Stimulated activated CD4-positive, alpha-beta T cell treated with anti-CD3 and anti-CD28 coated beads, Interleukin-4, amount 100 ng/mL, for 48 hours (primary cell): Measurements from ENCODE around the gene INS.

ENCODE experiments used
- DNase-seq, 2 donors: peaks; one replicate each; pipeline ENCODE4 v3.0.0-alpha.2; 2020; ENCODE audit warnings: low read depth in 2 of 2

The INS gene

DNA sequence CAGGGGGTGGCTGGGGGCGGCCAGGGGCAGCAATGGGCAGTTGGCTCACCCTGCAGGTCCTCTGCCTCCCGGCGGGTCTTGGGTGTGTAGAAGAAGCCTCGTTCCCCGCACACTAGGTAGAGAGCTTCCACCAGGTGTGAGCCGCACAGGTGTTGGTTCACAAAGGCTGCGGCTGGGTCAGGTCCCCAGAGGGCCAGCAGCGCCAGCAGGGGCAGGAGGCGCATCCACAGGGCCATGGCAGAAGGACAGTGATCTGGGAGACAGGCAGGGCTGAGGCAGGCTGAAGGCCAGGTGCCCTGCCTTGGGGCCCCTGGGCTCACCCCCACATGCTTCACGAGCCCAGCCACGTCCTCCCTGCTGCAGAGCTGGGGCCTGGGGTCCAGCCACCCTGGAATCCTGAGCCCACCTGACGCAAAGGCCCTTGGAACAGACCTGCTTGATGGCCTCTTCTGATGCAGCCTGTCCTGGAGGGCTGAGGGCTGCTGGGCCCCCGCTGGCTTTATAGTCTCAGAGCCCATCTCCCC lies at the start of gene INS:
Gene INS (minus strand): TSS at position 474 of the 524 bp plus-strand sequence. CDS start 238 bp downstream, at position 236.
- DNase-seq: no peak

DNA sequence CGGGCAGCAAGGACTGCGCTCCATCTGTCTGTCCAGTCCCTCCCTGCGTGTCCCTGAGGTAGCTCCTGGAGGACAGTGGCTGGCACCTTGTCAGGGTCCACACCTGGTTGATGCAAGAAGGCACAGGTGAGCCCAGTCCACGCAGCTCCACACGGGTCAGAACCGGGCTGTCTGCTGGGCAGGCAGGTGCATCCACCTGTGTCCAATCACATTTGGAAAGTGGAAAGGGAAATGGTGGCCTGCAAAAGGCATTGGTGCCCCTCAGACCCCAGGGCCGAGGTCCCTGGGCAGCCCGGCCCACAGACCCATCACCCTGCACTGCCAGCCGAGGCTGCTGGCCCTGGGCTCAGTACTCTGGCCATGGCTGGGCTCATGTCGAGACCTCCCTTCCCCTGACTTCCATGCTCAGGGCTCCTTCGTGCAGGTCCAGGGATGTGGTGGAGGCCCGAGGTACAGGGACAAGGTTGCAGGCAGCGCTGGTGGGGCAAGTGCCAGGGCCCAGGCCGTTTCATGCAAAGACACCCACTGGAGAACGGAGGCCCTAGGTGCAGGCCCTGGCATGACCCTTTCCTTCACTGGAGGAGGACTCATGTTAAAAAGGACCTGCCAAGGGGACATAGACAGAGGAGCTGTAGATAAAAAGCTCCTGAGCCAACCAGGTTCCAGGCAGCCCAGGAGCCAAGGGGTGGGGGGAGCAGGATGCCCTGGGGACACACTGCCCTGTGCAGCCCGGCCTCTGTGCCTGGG lies 49.5 kb upstream of the INS start:
- no peak for DNase-seq

DNA sequence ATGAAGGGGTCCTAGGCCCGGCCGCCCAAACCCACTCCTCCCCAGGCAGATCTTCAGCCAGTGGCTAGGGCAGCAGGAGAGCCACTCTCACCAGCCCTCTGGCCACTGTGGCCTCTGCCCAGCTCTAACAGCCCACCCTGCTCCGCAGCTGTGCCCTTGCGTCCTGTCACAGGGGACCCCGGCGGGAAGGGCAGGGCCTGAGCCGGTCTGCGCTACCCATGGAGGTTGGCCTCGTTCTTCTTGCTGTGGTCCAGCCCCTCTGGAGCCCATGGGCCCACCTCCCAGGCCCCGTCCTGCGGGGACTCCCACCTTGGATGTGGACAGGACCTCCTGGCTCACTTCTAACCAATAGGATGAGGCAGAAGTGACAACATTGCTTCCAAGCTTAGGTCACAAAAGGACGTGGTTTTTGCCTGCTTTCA lies 48.9 kb upstream of the INS start:
- DNase-seq: no peak

DNA sequence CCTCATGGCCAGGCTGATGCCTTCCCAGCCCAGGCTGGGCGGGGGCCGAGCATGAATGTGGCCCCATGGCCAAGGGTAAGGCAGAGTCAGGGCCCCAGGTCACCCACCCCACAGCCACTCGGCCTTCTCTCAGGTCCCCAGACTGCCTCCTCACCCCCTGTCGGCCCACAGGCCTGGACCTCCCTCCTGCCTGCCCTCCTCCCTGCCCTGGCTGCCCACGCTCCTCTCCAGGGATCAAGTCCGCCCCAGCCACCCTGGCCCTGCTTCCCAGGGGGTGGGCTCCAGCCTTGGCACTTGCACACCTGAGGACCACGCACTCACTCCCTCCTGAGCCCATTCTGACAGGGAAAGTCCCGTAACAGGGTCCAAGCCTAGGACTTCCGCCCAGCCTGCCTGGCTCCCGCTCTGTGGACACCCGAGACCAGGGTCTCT lies 48.4 kb upstream of the INS start:
- DNase-seq: no peak

DNA sequence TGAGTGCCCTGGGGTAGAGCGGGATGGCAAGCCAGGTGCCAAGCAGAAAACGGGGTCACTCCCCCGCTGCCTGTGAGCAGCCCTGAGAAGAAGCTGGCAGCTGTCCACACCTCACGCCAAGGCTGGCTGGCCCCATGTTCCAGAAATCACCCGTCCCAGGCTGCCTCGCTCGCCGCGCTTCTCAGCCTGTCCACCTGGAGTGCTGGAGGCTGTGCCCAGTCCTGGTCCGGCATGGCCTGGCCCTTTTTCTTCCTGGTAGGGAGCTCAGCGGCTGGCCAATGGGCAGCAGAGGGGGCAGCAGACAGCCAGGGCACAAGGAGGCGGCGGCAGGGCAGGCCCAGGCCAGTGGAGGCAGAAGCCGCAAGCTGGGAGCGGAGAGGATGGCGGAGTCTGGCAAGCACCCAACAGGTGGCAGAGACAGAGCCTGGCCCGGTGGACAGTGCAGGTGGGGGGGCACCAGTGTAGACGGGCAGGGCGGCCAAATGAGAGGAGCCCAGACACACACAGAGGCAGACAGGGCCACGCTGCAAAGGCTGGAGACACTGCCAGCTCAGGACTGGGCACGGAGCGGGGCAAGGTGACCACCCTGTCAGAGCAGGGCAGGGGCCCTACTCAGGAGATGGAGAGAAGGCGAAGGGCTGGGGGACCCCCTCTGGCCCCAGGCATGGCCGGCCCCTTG lies 47.8 kb upstream of the INS start:
- DNase-seq: no peak

DNA sequence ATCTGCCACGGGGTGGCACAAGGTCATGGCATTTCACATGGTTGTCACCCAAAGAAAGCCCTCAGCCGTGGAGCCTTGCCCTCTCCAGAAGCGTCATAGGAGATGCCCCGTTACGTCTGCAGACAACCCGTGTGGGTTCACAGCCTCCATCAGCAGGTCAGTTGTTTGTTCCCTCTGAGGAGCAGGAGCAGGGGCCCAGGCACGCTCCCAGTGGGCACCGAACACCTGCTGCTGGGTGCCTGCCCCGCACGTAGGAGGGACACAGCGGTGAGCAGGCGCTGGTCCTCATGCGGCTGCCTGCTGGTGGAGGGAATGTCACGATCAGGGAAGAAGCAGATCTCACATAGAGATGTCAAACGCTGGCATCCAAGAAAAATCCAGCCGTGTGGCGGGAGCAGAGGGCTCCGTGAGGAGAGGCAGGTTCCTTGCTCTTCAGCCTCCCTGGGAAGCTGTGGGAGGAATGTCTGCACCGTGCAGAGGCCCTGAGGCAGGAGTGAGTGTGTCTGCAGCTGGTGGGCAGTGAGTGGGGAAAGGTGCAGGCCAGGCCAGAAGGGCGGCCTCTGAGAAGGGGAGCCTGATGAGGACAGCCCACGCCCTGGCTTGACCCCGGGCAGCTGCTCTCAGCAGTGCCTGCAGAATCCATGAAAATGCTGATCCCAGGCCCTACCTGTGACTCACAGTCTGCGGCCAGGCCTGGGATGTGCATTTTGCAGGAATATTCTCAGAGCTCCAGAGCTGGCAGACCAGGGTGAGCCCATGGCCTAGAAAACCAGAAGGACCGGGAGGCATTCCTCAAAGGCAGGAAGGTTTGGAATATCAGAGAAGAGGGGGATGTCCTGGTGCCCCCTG lies 47.0 kb upstream of the INS start:
- no peak for DNase-seq

DNA sequence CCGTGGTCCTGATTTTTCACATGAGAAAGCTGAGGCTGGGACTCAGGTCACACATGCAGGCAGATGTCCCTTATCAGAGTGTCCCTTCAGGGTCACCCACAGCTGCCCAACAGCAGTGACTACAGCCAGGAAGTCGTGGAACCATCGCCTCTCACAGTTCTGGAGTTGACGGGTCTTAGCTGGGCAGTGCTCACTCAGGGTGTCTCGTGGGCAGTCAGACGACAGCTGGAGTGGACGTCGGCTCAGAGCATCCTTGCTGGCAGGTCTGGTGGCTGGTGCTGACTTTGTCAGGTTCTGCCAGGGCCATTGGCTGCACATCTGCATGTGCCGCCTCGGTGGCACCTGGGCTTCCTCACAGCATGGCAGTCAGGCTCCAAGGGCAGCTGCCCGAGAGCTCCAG lies 46.2 kb upstream of the INS start:
- DNase-seq: no peak

DNA sequence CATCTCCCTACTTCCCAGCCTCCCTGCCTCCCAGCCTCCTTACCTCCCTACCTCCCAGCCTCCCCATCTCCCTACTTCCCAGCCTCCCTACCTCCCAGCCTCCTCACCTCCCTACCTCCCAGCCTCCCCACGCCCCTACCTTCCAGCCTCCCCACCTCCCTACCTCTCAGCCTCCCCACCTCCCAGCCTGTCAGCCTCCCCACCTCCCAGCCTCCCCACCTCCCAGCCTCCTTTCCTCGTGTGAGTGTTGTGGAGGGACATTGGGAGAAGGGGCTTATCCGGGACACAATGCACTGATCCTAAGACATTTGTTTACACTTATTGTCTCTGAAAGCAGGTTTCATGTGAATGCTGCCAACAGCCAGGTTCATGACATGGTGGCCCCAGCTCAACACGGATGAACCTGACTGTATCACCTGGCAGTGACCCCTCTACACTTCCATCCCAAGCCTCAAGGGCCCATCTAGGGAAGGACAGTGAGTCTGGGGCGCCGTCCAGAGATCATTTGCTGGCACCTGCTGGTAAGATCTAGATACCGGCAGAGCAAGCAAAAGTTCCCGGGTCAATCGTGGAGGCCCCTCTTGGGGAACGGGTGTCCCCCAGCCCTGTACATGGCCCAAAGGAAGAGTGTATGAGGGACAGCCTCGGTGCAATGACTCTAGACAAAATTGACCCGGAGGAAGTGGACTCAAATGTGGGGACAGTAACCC lies 45.1 kb upstream of the INS start:
- DNase-seq: no peak

DNA sequence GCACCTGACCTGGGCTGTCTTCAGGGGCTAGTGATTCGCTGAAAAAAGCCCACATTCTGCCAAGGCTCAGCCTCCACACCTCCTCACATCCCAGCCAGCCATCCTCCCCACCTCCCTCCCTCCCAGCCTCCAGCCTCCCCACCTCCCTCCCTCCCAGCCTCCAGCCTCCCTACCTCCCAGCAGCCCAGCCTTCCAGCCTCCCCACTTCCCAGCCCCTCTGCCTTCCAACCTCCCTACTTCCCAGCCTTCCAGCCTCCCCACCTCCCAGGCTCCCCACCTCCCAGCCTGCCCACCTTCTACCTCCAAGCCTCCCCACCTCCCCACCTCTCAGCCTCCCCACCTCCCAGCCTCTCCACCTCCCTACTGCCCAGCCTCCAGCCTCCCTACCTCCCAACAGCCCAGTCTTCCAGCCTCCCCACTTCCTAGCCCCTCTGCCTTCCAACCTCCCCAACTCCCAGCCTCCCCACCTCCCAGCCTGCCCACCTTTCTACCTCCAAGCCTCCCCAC lies 44.3 kb upstream of the INS start:
- no peak for DNase-seq

DNA sequence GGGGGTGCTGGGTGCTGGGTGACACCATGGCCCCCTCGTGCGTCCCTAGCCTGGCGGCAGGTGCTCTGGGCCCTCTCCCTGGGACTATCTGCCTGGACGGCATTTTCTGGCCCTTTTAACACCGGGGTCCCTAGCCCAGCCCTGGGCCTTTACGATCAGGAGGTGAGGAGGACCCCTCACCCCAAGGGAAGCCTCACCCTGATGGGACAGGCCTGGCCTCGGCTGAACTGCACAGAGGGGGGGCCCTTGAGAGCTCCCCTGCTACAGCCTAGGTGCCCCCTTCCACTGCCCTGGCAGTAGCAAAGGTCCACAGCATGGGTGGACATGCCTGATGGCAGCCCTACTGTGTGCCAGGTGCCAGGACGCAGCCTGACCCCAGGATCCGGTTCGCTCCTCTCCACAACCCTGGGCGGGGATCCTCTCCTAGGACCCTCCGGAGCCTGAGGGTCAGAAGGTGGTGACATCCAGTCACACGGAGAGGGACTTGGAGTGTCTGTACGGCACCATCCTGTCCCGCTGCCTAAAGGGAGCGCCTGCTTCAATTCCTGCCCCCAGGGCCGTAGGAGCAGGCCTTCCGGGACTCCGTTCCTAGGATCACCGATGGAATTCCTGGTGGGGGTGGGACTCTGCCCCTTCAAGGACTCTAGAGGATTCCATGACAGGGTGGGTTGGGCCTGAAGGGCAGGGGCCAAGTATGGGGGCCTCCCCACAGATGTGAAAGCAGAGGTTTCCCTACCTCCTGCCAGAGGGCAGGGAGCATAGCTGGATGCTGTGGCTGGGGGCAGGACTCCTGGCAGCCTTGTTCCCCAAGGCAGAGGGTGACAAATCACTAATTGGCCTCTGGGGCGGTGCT lies 43.6 kb upstream of the INS start:
- no peak for DNase-seq

DNA sequence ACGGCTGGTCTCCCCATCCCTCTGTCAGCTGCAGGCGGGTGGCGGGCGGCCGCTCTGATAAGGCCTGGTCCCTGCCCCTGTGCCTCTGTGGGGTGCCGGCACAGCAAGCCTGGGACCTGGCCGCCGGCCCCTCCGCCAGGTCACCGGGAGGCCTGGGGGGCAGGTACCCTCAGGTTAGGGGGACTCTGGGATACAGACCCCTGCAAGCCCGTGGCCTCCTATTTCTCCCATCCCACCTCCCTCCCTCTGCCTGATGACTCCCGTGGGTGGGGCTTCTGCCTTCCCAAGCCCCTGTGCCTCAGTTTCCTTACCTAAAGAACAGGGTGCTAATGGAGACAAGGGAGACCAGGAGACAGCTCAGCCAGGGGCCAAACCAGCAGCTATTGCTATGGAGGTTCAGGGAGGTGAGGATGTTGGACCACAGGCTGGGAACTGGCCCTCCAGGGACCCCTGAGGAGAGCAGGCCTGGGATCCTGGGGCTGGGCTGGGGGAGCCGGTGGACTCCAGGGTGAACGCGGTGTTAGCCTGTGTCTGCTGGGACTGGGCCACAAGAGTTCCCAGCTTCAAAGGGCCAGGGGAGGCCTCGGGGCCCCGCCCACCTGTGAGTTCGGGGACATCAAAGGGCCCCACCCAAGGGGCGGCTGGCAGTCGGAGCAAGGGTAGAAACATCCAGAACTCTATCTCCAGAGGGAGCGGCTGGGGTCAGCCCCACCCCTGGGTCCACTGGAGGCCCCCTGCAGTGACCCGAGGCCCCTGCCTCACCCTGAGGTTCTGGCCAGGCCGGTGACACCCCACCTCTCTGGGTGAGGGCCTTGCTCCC lies 42.6 kb upstream of the INS start:
- DNase-seq: no peak

DNA sequence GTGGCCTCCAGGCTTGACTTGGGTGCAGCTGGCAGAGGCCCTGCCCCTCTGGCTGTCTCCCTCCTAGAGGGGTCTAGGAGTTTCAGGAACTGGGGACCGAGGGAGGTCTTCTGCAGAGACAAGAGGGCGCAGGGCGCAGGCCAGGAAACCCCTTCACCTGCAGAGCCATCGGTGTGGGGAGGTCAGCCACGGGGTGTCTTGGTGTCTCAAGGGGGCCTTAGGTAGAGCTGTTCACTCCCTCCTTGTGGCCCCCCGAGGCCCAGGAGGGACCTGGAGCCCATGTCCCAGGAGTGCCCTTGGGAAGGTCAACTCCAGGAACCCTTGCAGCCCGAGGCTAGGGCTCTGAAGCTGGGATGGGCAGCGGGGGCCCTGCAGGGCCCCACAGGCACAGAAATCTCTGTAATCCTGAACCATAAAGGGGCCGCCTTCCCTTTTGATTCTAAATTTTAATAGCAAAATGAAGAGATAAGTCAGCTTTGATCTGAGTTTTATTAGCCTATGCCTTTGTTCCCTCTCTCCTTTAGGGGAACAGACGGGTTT lies 42.0 kb upstream of the INS start:
- DNase-seq: no peak

DNA sequence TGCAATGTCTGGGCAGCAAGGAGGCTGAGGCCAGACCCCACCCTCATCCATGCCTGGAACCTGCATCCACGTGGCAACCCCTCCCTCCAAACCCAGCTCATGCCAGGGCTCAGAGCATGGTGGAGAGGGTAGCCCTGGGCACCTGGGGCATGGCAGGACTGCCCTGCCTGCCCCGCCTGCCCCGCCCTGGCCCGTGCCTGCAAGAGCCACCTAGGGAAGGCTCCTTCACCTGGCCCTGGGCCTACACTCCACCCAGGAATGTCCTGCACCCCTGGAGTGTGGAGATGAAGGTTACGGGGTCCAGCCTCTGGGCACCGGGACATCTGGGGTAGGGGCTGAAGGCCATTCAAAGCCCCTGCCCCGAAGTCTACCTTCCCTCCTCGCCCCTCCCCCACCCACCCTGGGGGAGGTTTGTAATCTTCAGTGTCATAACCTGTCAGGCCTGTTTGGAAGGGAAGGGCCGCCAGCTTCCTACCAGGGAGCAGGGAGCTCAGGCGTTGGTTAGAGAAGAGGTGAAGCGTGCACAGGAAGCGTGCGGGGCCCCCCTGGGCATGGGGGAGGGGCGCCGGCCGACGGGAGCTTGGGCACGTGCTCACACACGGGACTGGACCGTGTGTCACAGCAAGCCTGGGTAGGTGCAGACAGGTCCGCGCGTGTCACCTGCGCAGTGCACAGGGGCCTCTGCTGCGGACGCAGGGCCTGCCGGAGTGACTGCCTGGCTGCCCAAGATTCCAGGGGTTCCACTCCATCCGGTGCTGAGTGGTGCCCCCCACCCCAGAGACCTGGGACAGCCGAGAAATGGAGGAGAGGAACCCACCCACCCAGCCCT lies 41.3 kb upstream of the INS start:
- no peak for DNase-seq

DNA sequence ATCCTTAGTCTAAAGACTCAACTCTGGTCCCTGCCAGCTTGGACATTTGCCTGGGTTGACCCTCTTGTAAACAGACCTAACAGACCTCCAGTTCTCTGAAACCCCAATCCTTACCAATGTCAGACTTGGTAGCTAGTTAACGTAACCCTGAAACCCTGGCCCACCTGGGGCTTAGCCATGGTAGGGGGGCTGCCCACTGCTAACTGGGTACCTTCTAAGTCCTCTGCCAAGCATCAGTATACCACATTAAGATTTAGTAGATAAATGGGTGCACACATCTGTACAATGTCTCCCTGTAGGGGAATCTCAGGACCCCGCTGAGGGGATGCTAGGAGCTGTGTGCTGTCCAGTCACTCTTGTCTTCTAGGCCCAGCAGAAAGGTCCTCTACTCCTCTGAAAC lies 40.5 kb upstream of the INS start:
- no peak for DNase-seq

DNA sequence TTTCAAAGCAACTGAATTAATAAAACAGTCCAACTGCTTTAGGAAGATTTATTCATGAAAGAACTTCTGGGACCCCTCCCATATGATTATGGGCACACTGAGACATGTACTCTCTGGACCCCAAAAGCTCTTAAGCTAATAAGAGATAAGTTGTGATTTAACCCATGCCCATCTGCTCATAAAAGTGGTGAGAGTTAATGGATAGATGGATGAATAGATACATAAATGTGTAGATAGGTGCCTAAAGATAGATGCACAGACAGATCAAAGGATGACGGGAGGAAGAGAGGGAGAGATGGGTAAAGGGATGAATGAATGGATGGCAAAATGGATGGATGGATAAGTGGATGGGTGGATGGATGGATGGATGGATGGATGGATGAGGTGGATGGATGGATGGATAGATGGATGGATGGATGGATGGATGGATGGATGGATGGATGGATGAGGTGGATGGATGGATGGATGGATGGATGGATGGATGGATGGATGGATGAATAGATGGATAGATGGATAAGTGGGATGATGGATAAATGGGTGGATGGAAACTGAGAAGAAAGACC lies 40.0 kb upstream of the INS start:
- no peak for DNase-seq

DNA sequence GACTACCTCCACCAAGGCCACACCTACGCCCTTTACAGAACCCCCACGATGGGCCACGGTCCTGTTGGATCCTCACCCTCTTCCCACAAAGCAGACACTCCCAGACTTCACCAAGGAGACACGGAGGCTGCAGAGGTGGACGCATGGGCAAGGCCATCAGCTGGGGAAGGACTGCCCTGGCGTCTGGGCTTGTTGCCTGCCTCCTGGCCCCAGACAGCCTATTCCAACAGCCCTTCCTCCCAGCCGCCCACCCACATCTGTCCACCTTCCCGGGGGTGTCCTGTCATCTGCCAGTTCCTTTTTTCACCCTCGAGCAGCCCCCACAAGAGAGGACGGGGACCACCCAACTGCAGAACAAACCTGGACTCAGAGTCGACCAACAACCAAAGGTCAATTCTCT lies 39.5 kb upstream of the INS start:
- no peak for DNase-seq

DNA sequence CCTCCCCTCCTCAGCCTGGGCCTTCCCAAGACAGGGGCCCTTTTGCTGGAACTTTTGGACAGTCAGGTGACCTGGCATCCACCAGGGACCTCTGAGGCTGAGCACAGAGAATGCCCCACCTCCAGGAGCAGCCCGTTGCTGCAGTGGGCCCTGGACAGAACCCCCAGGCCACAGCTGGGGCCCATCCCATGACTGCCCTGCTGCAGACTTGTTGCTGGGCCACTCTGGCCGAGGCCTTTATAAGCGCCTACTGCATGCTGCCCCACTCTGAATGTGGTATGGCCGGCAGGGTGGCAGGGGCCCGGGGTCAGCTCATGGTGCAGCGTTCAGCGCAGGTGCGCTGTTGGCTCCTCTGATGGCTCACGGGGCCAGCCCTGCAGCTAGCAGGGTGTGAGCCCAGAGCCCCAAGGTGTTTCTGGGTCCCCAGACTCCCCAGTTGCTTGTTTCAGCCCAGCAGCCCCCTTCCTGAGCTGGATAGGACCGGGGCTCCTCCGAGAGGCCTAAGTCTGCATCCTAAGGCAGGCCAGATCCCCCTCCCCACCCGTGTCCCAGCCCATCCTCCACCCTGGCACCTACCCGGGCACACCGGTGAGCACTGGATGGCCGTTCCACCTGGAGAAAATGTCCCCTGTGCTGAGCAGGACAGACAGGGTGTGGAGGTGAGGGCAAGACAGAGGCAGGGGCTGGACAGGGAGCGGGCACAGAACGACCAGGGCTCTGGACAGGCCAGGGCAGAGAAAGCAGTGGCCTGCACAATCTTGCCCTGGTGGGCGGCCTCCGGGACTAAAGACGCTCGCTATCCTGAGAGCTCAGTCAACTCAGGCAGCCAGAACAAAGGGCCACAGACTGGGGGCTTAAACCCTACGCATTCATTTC lies 38.7 kb upstream of the INS start:
- no peak for DNase-seq
